GM18870 (cell line): ENCODE measurements around the gene ASCL2.

Source experiments
- ATAC-seq: cut with Tn5 transposase; IDR thresholded peaks from one replicate; pipeline ENCODE4 v1.9.1; 2021; ENCODE audit warnings: moderate library complexity; ENCODE audit not compliant: unreplicated experiment

Gene ASCL2

DNA sequence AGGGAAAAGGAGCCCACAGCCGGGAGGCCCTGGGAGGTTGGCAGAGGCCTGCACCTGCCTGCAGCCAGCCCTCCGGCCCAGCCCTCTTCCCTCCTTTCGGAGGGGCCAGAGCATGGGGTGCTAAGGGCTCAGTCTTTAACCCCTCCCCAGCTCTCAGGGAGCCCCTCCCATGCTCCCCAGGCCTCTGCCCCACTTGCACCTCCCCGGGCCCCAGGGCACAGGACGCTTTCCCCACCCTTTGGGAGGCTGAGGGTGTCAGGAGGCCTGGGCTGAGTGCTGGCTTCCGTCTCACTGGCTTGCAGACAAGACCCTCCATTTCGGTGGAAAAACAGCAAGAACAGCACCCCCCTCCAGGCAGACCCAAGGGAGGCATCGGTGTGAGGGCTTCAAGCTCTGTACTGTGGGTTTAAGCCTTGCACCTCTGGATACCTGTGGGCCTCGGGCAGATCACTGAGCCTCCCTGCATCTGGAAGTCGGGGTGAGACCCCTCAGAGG, 7.3 kb downstream of the ASCL2 start:
- no peak for ATAC-seq

DNA sequence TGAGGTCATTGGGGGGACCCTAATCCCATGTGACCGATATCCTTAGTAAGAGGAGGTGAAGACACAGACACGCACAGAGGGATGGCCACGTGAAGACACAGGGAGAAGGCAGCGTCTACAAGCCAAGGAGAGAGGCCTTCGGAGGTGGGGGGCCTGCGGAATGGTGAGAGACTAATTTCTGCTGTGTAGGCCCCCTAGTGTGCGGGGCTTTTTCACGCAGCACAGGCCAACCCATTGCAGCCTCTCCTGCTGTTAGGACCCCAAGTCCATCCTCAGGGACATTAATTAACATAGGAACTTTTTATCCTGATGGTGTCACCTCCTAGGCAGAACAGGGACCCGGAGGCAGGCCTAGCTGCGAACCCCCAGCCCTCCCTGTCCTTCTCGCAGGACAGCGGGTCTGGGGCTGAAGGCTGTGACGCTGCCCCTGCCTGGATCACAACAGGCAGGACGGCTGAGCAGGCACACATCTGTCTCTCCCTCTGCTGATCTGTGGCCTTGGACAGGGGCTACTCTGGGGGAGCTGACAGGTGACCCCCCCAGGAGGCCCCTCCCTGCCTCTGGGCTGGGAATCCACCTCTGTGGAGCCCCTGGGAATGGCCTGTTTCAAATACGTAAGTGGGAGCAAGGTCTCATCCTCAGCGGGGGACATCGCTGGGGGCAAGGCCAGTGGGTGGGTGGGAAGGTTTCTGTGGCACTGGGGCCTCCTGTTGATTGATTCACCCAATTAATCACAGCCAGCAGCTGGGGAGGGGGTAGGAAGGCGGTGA, 7.9 kb downstream of the ASCL2 start:
- ATAC-seq = no peak

DNA sequence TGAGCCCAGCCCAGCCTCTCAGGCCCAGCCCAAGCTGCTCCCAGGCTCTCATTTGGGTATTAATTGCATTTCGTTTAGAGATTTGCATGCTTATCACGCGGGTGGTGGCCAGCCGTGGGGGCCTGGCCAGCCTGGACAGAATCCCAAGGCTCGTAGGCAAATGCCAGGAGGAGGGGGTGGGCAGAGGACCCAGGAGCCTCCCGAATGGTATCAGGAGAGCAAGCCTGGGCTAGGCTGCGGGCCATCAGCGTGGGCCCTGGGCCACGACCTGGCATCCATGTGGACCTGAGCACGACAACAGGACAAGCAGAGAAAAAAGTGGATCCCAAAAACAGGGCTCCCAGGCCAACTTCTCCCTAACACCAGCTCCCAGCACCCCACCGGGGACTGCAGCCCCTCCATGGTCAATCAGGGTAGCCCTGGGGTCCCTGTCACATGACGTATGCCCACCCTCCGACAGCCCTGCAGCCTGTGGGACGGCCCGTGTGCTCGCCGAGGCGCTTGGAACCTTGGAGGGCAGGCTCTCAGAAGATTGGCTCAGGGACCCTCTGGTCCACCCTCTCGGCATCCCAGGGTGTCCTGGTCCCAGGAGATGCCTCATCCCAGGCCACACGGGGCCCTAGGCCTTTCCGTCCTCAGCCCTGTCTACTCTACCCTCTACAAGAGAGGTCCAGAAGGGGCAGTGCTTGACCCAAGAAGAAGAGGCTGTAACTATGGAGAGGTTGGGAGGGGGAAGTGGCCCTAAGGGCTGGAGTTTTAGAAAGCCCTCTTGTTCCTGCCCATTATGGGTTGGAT, 8.8 kb downstream of the ASCL2 start:
- no peak for ATAC-seq

DNA sequence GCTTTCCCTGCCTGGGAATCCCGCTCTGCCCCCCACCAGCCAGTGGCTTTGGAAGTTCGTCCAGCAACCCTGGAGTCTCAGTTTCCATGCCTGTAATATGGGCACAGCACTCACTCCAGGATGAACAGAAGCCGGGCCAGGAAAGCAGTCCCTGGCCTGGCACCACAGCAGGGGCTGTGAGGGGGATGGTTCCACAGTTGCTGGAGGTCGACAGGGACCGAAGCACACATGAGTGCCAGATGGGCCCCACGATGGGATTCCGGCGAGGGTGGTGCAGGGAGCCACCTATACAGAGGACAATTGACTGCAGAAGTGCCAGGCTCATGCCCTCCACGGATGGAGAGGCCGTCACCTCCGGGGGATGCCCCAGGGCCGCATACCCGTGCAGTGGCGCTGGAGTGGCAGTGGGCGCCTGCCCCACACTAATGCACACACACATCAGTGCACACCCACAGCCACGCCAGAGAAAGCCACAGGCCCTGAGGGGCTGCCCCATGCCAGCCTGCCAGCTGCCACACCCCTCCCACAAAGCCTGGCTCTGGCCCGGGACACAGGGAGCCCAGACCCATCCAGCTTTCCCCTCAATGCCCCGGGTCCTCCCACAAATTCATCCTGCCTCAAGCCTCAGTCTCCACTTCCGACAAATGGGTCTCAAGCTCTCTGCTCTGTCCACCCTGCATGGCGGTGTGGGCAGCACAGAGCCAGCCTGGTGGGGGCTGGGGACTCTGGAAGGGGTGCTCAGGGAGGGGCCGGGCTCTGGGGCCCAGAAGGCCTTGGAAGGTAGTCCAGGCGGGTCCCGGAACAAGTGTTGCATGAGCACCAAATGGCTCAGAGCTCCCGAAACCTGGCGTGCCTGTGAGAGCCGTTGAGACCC, 9.7 kb downstream of the ASCL2 start:
- ATAC-seq = no peak

DNA sequence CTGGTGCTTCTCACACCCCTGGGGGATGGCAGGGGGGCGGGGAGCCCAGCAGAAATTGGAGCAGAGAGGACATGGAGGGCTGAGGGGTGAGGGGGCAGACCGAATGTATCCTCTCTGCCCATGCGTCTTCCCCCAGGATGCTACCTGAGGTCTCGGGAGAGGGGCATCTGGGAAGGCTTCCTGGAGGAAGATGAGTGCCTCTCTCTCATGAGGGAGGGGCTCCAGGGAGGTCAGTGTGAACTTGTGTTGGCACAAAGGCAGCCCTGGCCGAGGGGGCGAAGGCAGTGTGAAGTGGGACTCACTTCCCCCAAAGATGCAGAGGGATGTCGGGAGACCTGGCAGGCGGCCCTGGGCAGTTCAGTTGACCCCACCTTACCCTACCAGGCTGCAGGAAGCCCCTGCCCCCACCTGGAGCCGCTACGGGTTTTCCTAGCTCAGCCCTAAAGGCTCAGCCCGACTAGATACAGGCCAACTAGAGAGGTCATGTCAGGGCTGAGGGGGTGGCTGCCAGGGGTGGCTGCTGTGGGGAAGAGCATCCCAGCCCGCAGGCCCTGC, 10.4 kb downstream of the ASCL2 start:
- no peak for ATAC-seq

DNA sequence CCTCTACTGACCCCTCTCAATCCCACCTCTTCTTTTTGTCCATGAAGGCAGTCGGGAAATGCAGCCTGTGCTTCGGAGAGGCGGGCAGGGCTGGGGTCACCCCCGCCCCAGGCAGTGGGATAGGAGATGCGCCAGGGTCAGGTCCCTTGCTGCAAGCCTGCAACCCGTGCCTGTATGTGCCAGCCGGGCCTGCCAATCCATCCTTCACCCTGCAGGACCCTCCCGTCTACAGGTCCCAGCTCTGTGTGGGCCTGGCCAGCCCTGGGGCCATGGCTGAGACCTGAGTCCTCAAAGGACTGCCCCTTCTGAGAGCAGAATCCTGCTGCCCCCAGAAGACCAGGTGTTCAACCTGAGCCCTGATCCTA, 10.9 kb downstream of the ASCL2 start:
- ATAC-seq = no peak

DNA sequence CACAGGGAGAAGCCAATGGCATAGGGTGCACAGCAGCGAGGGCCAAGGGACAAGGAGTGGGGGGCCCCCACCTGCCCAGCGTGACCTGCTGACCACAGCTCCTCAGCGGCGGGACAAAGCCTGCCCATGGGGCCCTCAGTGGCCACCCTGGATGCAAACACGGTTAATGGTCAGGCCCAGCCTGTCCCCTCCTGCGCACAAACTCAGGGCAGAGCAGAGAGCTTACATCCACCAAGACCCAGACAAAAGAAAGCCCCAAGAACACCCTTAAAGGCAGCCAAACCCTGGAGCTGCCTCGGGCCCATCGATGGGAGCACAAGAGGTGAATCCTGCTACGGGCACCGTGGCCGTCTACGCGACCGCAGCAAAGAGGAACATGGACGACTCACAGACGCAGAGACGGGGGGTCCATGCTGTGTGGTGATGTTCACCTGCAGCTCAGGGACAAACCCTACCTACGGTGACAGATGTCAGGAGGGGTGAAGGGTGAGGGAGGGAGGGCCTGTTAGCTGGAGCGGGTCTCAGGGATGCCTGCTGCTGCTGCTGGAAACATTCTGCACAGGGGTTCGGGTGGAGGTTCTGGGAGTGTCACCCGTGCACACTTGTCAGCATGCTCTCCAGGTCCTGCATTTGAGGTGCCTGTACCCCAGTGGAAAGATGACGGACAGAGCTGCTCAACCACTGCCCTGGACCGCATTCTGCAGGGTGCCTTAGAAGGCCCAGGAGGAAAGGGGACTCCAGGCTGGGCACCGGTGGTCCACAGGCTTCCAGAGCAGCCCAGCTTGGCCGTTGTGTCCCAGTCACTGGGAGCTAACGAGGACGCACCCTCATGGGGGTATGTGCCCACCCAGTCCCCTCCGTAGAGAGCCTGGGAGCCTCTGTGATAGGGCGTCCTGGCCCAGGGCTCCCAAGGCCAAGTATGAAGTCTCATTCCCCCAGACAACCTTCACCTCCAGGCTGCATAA, 11.6 kb downstream of the ASCL2 start:
- ATAC-seq = no peak

DNA sequence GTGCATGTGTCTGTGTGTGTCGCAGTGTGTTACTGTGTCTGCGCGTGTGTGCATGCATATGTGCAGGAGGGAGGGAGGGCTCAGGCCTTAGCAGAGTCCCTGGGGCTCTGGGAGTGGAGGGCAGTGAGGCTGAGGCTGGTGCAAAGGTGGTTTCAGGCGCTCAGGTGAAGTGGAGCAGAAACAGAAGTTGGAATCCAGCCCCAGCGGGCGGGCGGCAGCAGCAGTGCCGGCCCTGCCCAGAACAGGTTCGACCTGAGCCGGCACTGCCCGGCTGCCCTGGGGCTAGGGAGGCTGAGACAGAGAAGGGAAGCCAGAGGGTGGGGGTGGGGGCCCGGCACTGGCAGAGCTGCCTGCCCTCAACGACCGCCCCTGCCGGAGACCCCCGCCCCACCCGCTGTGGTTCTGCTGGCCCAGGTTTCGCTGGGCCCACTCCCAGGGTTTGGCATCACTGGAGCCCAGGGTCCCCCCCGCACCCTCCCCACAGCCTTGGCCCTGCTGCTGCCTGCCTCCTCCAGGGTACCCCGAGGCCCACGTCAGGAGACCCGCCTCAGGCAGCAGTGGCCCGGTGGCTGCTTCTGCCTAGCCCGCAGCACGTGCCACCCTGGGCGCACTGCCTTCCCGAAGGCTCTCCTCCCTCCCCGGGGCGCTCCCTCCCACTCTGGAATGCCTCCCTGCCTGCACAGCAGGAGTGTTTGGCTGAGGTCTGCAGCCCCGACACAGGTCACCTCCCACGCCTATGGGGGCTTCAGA, 13.3 kb downstream of the ASCL2 start:
- no peak for ATAC-seq

DNA sequence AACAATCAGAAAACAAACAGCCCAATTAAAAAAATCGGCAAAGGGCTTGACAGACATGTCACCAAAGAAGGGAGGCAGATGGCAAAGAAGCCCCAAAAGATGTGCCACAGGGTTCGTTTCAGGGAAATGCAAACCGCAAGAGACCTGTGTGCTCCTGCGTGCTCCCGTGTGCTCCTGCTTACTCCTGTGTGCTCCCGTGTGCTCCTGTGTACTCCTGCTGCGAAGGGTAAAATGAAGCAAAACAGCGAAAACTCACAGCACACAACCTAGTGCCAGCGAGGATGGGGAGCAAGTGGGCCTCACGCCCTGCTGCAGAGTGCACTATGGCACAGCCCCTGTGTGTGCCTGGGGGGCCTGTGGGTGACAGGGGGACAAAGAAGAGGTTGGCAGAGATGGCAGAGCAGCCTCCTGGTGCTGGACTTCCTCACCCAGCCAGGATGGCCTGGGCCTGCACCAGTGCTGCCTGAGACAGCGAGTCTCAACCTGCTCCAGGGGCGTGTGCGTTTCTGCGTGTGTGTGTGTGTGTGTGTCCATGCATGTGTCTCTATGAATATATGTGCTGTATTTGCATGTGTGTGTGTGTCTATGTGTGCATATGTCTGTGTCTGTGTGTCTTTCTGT, 14.0 kb downstream of the ASCL2 start:
- ATAC-seq = no peak

DNA sequence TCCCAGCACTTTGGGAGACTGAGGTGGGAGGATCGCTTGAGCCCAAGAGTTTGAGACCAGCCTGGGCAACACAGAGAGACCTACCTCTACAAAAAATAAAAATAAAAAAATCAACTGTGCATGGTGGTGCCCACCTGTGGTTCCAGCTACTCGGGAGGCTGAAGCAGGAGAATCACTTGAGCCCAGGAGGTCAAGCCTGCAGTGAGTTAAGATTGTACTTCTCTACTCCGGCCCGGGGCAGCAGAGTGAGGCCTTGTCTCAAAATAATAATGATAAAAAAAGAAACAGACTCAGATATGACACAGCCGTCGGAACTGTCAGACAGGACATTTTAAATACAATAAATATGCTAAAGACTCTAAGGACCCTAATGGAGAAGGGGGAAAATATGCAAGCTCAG, 18.4 kb downstream of the ASCL2 start:
- ATAC-seq = no peak

DNA sequence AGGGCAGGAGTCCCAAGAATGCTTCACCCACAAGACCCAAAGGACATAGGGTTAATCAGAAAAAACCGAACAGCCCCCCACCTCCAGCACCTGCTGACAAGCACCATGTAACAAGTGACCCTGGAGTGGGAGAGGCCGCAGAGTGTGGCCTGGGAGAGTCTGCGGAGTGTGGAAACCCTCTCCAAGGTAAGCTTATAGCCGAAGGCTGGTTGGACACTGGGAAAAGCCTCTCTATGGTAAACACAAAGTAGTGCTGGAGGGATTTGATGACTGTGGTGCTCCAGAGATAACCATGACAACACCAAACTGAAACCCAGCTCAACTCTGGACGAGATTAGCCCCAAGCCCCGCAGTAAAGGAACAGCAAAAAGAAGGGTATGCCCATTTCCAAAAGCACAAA, 19.2 kb downstream of the ASCL2 start:
- no peak for ATAC-seq

DNA sequence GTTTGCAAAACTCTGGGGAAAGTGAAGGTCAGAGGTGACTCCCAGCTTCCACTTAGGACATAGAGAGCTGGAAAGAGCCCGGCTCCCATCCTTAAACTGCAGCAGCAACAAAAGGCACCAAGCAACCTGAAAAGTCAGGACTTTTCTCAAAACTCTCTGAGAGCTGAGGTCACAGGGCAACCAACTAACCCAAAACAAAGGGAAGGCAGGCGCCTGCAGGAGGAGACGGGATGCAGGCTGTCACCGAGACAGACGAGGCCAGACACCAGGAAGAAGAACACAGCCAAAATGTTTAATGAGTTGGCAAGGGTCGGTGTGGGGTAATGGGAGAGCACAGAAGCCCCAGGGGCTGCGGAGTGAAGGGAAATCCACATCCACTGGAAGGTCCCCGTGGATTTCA, 19.9 kb downstream of the ASCL2 start:
- no peak for ATAC-seq

DNA sequence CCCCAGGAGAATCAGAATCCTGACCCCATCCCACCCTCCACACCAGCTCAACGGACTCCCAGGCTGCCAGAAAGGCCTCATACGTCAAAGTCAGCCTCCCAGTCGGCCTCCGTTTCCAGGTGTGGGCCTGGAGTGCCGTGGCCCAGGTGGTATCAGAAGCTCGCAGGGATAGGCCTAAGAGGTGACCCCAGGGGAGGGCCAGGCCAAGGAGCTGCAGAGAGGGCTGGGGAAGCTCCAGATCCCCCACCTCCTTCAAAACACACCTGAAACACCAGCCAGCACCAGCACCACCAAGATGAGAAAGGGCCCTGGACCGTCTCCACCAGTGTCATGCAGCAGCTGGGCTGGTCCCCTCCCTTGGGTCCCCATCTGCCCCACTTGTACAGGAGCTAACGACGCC, 20.3 kb downstream of the ASCL2 start:
- ATAC-seq = no peak

DNA sequence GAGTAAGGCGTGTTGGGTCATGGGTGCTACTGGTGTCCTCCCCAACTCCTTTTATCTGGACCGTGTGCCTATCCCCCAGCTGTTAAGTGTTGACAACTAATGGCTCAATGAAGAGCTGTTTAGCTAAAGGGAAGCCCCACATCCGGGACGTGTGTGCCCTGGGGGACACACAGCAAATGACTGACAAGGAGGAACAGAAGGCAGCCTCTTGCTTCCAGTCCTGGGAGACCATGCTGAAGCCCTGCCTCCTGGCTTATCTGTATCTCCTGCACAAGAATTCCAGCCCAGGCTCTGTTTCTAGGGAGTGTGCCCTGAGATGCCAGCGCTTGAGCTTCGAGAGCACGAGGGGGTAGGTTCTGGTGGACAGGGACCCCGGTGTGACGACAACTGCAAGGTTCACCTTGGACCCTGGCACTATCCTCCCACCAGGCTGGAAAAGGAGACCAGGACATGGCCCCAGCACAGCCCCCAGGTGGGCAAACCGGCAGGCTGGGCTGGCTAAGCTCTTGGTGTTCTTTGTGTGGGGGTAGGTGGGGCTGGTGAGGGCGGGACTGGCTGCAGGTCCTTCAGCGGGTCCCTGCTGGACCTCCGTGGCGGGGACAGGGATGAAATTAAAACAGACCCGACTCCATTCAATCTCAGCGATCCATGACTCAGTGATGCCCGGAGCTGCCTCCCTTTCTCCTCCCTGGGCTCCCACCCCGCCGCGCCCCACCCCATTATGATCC, 21.0 kb downstream of the ASCL2 start:
- ATAC-seq = no peak

DNA sequence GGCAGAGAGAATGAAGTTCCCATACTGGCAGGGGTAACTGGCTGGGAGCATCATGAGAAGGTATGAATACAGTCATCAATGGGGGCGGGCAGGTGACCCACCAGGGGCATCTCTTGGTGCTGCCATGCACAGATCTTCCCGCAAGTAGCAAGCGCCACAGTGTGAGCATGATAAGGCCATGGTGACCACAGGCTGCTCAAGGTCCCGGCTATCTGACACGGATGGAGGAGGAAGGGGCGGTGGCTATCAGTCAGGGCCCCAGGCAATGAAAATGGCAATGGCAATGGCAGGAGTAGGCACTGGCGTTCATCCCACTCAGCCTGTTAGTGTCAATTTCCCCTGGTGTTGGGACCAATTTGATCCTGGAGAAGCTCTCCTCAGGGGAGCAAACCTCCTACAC, 21.6 kb downstream of the ASCL2 start:
- ATAC-seq = no peak

DNA sequence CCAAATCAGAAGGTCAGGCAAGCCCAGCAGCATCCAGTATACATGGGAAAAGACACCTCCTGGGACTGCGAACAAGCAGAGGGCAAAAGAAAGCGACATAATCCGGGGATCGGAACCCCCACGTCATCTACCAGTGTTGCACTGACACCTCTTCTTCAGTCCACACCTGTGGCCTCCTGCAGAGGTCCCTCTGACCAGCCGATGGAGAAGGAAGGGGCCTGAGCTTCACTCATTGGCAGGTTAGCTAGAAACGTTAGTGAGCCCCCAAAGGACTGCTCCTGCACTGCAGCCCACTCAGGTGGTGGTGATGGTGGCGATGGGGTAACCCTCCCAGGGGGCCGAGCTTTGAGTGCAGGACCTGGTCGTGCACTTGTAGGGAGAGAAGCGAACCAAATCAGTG, 22.1 kb downstream of the ASCL2 start:
- no peak for ATAC-seq

DNA sequence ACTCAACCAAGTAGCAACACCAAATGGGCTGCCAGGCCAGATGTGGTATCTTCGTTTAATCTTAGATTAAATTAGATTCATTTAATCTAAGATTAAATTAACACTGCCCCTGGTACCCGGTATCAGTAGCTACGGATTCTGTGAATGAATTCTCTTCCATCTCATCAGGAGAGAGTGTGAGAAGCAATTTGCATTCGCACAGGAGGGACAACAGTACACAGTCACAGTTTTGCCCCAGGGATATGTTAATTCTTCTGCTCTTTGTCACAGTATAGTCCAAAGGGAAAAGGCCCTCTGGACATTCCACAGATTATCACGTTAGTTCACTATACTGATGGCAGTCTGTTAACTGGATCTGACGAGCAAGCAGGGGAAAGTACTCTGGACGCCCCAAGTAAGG, 22.9 kb downstream of the ASCL2 start:
- no peak for ATAC-seq

DNA sequence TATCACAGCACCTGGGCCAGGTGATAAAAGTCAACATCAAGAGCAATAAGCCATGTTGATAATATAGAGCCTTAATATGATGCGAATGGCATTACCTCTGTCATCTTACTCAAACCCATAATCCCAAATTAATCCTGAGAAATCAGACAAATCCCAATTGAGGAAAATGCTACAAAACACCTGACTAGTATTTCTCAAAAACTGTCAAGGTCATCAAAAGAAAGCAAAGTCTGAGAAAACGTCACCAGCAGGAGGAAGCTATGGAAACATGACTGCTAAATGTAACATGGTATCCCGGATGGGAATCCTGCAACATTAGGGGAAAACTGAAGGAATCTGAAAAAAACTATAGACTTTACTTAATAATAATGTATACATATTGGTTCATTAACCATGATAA, 29.6 kb downstream of the ASCL2 start:
- no peak for ATAC-seq
